ENCODE results near the gene FGFBP1.
A peak's percentile ranks its signal among the peaks of the same experiment; 100 is the strongest.

Gene FGFBP1

DNA sequence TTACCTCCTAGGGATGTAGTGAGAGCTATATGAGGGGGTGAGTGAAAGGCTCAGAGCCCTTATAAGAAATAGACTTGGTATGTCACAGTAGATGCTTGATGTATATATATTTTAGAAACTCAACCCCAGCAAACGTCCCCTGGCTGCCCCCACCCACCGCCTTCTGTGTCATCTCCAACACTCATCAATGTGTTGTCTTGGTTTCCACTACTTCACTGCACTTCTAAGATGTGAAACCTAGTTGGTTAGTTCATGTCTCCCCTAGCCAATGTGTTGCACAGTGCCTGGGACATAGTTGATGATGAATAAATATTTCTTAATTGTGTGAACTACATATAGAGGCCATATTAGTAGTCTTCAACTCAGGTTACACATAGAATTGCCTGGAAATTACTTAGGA lies 20.0 kb upstream of the FGFBP1 start (continued):
- TF ChIP-seq, protein P1, sequence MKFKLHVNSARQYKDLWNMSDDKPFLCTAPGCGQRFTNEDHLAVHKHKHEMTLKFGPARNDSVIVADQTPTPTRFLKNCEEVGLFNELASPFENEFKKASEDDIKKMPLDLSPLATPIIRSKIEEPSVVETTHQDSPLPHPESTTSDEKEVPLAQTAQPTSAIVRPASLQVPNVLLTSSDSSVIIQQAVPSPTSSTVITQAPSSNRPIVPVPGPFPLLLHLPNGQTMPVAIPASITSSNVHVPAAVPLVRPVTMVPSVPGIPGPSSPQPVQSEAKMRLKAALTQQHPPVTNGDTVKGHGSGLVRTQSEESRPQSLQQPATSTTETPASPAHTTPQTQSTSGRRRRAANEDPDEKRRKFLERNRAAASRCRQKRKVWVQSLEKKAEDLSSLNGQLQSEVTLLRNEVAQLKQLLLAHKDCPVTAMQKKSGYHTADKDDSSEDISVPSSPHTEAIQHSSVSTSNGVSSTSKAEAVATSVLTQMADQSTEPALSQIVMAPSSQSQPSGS (tag by site-specific recombination; IDR thresholded peaks at IDR 0.05; ENCODE audit: low read depth), result no peak
- TF ChIP-seq ZNF501 (tag by site-specific recombination; IDR thresholded peaks at IDR 0.05), result no peak
- TF ChIP-seq FEZF1 (tag by site-specific recombination; IDR thresholded peaks at IDR 0.05), result no peak
- TF ChIP-seq ZNF558 (tag by site-specific recombination; IDR thresholded peaks at IDR 0.05), result no peak
- TF ChIP-seq ZFP3 (tag by site-specific recombination; IDR thresholded peaks at IDR 0.05; ENCODE audit: low read depth), result no peak
- TF ChIP-seq, protein P2, sequence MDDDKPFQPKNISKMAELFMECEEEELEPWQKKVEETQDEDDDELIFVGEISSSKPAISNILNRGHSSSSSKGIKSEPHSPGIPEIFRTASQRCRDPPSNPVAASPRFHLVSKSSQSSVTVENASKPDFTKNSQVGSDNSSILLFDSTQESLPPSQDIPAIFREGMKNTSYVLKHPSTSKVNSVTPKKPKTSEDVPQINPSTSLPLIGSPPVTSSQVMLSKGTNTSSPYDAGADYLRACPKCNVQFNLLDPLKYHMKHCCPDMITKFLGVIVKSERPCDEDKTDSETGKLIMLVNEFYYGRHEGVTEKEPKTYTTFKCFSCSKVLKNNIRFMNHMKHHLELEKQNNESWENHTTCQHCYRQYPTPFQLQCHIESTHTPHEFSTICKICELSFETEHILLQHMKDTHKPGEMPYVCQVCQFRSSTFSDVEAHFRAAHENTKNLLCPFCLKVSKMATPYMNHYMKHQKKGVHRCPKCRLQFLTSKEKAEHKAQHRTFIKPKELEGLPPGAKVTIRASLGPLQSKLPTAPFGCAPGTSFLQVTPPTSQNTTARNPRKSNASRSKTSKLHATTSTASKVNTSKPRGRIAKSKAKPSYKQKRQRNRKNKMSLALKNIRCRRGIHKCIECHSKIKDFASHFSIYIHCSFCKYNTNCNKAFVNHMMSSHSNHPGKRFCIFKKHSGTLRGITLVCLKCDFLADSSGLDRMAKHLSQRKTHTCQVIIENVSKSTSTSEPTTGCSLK (tag by site-specific recombination; IDR thresholded peaks at IDR 0.05), result no peak
- TF ChIP-seq, protein P3, sequence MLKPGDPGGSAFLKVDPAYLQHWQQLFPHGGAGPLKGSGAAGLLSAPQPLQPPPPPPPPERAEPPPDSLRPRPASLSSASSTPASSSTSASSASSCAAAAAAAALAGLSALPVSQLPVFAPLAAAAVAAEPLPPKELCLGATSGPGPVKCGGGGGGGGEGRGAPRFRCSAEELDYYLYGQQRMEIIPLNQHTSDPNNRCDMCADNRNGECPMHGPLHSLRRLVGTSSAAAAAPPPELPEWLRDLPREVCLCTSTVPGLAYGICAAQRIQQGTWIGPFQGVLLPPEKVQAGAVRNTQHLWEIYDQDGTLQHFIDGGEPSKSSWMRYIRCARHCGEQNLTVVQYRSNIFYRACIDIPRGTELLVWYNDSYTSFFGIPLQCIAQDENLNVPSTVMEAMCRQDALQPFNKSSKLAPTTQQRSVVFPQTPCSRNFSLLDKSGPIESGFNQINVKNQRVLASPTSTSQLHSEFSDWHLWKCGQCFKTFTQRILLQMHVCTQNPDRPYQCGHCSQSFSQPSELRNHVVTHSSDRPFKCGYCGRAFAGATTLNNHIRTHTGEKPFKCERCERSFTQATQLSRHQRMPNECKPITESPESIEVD (tag by site-specific recombination; IDR thresholded peaks at IDR 0.05), result no peak
- no peak for TF ChIP-seq GLIS2 (tag by site-specific recombination; IDR thresholded peaks at IDR 0.05)
- no peak for TF ChIP-seq ZNF23 (tag by site-specific recombination; IDR thresholded peaks at IDR 0.05; ENCODE audit: borderline replicate concordance)
- TF ChIP-seq, protein P4, sequence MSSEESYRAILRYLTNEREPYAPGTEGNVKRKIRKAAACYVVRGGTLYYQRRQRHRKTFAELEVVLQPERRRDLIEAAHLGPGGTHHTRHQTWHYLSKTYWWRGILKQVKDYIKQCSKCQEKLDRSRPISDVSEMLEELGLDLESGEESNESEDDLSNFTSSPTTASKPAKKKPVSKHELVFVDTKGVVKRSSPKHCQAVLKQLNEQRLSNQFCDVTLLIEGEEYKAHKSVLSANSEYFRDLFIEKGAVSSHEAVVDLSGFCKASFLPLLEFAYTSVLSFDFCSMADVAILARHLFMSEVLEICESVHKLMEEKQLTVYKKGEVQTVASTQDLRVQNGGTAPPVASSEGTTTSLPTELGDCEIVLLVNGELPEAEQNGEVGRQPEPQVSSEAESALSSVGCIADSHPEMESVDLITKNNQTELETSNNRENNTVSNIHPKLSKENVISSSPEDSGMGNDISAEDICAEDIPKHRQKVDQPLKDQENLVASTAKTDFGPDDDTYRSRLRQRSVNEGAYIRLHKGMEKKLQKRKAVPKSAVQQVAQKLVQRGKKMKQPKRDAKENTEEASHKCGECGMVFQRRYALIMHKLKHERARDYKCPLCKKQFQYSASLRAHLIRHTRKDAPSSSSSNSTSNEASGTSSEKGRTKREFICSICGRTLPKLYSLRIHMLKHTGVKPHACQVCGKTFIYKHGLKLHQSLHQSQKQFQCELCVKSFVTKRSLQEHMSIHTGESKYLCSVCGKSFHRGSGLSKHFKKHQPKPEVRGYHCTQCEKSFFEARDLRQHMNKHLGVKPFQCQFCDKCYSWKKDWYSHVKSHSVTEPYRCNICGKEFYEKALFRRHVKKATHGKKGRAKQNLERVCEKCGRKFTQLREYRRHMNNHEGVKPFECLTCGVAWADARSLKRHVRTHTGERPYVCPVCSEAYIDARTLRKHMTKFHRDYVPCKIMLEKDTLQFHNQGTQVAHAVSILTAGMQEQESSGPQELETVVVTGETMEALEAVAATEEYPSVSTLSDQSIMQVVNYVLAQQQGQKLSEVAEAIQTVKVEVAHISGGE (tag by site-specific recombination; conservative IDR thresholded peaks at IDR 0.05; ENCODE audit: low read depth), result no peak
- TF ChIP-seq, protein P5, sequence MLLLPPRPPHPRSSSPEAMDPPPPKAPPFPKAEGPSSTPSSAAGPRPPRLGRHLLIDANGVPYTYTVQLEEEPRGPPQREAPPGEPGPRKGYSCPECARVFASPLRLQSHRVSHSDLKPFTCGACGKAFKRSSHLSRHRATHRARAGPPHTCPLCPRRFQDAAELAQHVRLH (tag by site-specific recombination; IDR thresholded peaks at IDR 0.05), result no peak
- no peak for TF ChIP-seq ZNF830 (tag by site-specific recombination; IDR thresholded peaks at IDR 0.05; ENCODE audit: low read depth)

DNA sequence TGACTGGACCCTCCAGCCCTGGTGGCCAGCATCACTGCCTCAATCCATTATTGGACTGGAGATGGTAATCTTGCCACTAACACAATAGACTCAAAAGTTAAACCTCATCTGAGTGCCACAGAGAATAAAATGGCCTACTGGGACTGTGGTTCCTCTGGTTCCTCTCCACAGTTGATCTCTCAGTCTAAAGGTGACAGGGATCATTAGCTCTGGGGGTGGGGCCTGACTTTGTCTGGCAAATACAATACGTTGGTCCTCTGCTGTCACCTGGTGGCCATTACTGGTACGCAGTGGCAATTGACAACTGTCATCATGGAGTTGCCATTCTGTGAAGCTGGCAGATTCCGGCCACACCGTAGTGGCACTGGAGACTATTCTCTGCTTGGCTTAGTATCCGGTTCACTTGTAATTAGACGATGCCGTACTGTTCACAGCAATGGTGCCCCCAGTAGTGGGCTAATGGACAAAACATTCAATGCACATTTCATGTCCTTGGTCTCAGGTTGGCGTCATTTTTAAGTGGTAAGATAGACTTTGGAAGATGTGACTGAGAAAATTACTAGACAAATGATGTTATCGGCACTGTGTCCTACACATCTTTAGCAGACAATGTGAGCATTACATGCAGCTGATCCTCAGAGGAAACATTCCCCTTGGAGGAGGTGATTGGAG lies 17.8 kb upstream of the FGFBP1 start:
- Histone ChIP-seq H3K36me3 (ENCODE audit: control insufficient read depth in 2 of 2, insufficient read depth in 1 of 2, low read length in 2 of 2) (no peaks in the 10 kb centered on the region), H3K4me1 (ENCODE audit: control insufficient read depth, insufficient read depth, low read length) (no peaks in the 10 kb centered on the region), H3K27ac (ENCODE audit: extremely low read depth, low read depth, low read length) (no peak overlapping the region), H3K9me3 (ENCODE audit: control insufficient read depth, insufficient read depth, low read depth, low read length) (no peaks in the 10 kb centered on the region), H3K4me3 (ENCODE audit: low read depth, low read length) (no peak overlapping the region)
- TF ChIP-seq, protein P6, sequence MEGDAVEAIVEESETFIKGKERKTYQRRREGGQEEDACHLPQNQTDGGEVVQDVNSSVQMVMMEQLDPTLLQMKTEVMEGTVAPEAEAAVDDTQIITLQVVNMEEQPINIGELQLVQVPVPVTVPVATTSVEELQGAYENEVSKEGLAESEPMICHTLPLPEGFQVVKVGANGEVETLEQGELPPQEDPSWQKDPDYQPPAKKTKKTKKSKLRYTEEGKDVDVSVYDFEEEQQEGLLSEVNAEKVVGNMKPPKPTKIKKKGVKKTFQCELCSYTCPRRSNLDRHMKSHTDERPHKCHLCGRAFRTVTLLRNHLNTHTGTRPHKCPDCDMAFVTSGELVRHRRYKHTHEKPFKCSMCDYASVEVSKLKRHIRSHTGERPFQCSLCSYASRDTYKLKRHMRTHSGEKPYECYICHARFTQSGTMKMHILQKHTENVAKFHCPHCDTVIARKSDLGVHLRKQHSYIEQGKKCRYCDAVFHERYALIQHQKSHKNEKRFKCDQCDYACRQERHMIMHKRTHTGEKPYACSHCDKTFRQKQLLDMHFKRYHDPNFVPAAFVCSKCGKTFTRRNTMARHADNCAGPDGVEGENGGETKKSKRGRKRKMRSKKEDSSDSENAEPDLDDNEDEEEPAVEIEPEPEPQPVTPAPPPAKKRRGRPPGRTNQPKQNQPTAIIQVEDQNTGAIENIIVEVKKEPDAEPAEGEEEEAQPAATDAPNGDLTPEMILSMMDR (tag by site-specific recombination; IDR thresholded peaks at IDR 0.05), result peak; percentile 56
- TF ChIP-seq, protein P7, sequence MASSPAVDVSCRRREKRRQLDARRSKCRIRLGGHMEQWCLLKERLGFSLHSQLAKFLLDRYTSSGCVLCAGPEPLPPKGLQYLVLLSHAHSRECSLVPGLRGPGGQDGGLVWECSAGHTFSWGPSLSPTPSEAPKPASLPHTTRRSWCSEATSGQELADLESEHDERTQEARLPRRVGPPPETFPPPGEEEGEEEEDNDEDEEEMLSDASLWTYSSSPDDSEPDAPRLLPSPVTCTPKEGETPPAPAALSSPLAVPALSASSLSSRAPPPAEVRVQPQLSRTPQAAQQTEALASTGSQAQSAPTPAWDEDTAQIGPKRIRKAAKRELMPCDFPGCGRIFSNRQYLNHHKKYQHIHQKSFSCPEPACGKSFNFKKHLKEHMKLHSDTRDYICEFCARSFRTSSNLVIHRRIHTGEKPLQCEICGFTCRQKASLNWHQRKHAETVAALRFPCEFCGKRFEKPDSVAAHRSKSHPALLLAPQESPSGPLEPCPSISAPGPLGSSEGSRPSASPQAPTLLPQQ (tag by site-specific recombination; IDR thresholded peaks at IDR 0.05), result peak; percentile 24; the same call in 1 of the 2 replicates
- TF ChIP-seq ZNF707 (tag by site-specific recombination; IDR thresholded peaks at IDR 0.05) (no peak), ZNF654 (tag by site-specific recombination; IDR thresholded peaks at IDR 0.05; ENCODE audit: low read depth) (peak; percentile 85)
- ChIA-PET CTCF (interaction anchor here (0.6 to 2.3 kb wide), 30 partner anchors 8 to 477 kb away, joined by 3 to 119 read pairs (median 4); no protein-coding TSS in a partner anchor), POLR2A (interaction anchor here (1.0 kb wide), 2 partner anchors 73 to 151 kb away, joined by 4 to 6 read pairs; no protein-coding TSS in a partner anchor)

Data from HEK293 (cell line).